H9 (cell line): Measurements from ENCODE around the gene MYBPC2. TPM values are rescaled to one million over a fixed set of nuclear protein-coding genes. Genes with fewer than 3 reads are reported as not detected.

Experiments used
- DNase-seq: peaks from one replicate; pipeline ENCODE4 v3.0.0-alpha.2; 2017
- H2AFZ ChIP-seq: one replicate; pipeline ENCODE4 v1.6.1; 2013; ENCODE audit warnings: mild to moderate bottlenecking, low read length, control low read depth, moderate library complexity
- H2AK5ac ChIP-seq: 2 replicates; pipeline ENCODE4 v1.6.1; 2013; ENCODE audit warnings: low read length, control low read depth, mixed read lengths; ENCODE audit not compliant: insufficient read length
- H2BK120ac ChIP-seq: one replicate; pipeline ENCODE4 v1.6.1; 2013; ENCODE audit warnings: low read depth, mild to moderate bottlenecking, low read length, control low read depth, inconsistent platforms; ENCODE audit not compliant: poor library complexity, severe bottlenecking
- H2BK12ac ChIP-seq: 2 replicates; pipeline ENCODE4 v1.6.1; 2013; ENCODE audit warnings: low read length, control low read depth, mixed read lengths, low read depth; ENCODE audit not compliant: insufficient read length
- H2BK15ac ChIP-seq: 2 replicates; pipeline ENCODE4 v1.6.1; 2013; ENCODE audit warnings: low read depth, low read length, control low read depth
- H2BK20ac ChIP-seq: one replicate; pipeline ENCODE4 v1.6.1; 2013; ENCODE audit warnings: low read depth, mild to moderate bottlenecking, low read length, control low read depth, inconsistent platforms; ENCODE audit not compliant: poor library complexity, severe bottlenecking
- H2BK5ac ChIP-seq: 2 replicates; pipeline ENCODE4 v1.6.1; 2013; ENCODE audit warnings: low read length, control low read depth, mixed read lengths; ENCODE audit not compliant: insufficient read length
- H3K14ac ChIP-seq: 2 replicates; pipeline ENCODE4 v1.6.1; 2013; ENCODE audit warnings: low read length, control low read depth; ENCODE audit not compliant: insufficient read depth
- H3K18ac ChIP-seq: 2 replicates; pipeline ENCODE4 v1.6.1; 2013; ENCODE audit warnings: low read depth, mild to moderate bottlenecking, mixed read lengths, low read length, control low read depth; ENCODE audit not compliant: insufficient read length
- H3K23ac ChIP-seq: 2 replicates; pipeline ENCODE4 v1.6.1; 2013; ENCODE audit warnings: low read length, control low read depth, mixed read lengths, low read depth; ENCODE audit not compliant: insufficient read length
- H3K23me2 ChIP-seq: 2 replicates; pipeline ENCODE4 v1.6.1; 2013; ENCODE audit warnings: low read depth, mild to moderate bottlenecking, mixed read lengths, low read length, control low read depth; ENCODE audit not compliant: insufficient read length, poor library complexity, severe bottlenecking
- H3K27ac ChIP-seq: 2 replicates; pipeline ENCODE4 v1.5.1; 2013; ENCODE audit warnings: low read length, control low read depth, mixed read lengths, low read depth; ENCODE audit not compliant: insufficient read length
- H3K27me3 ChIP-seq: 2 replicates; pipeline ENCODE4 v1.6.1; 2013; ENCODE audit warnings: low read length, control low read depth, inconsistent platforms; ENCODE audit not compliant: insufficient read depth
- H3K4ac ChIP-seq: 2 replicates; pipeline ENCODE4 v1.6.1; 2013; ENCODE audit warnings: low read depth, mild to moderate bottlenecking, control low read depth, inconsistent platforms, low read length, moderate library complexity
- H3K4me1 ChIP-seq: 2 replicates; pipeline ENCODE4 v1.6.1; 2013; ENCODE audit warnings: low read length, control low read depth, inconsistent platforms; ENCODE audit not compliant: insufficient read depth
- H3K4me2 ChIP-seq: 2 replicates; pipeline ENCODE4 v1.6.1; 2013; ENCODE audit warnings: low read length, control low read depth, mixed read lengths; ENCODE audit not compliant: insufficient read length, insufficient read depth
- H3K56ac ChIP-seq: 2 replicates; pipeline ENCODE4 v1.6.1; 2013; ENCODE audit warnings: low read depth, mild to moderate bottlenecking, mixed read lengths, low read length, control low read depth; ENCODE audit not compliant: insufficient read length
- H3K79me1 ChIP-seq: 2 replicates; pipeline ENCODE4 v1.6.1; 2013; ENCODE audit warnings: low read depth, mild to moderate bottlenecking, moderate library complexity, low read length, control low read depth, inconsistent platforms; ENCODE audit not compliant: insufficient read depth, poor library complexity, severe bottlenecking
- H3K79me2 ChIP-seq: 2 replicates; pipeline ENCODE4 v1.6.1; 2013; ENCODE audit warnings: low read length, control low read depth, inconsistent platforms; ENCODE audit not compliant: insufficient read depth
- H3K9ac ChIP-seq: 2 replicates; pipeline ENCODE4 v1.6.1; 2013; ENCODE audit warnings: low read length, control low read depth, mixed read lengths; ENCODE audit not compliant: insufficient read length; ENCODE audit errors: extremely low read depth
- H3K9me3 ChIP-seq: one replicate; pipeline ENCODE4 v1.6.1; 2013; ENCODE audit warnings: low read depth, low read length, inconsistent platforms; ENCODE audit not compliant: control insufficient read depth
- H3T11ph ChIP-seq: one replicate; pipeline ENCODE4 v1.6.1; 2013; ENCODE audit warnings: mild to moderate bottlenecking, low read length, control low read depth, inconsistent platforms
- H4K20me1 ChIP-seq: one replicate; pipeline ENCODE4 v1.6.1; 2013; ENCODE audit not compliant: control insufficient read depth, insufficient read length, insufficient read depth
- H4K5ac ChIP-seq: 2 replicates; pipeline ENCODE4 v1.6.1; 2013; ENCODE audit warnings: low read depth, mild to moderate bottlenecking, mixed read lengths, low read length, control low read depth; ENCODE audit not compliant: insufficient read length
- H4K8ac ChIP-seq: replicated peaks from 2 replicates; pipeline ENCODE4 v1.6.1; 2013; ENCODE audit warnings: low read length, control low read depth, mixed read lengths, low read depth; ENCODE audit not compliant: insufficient read length
- H4K91ac ChIP-seq: 2 replicates; pipeline ENCODE4 v1.6.1; 2013; ENCODE audit warnings: low read depth, mild to moderate bottlenecking, moderate library complexity, mixed read lengths, low read length, control low read depth; ENCODE audit not compliant: insufficient read length
- H3K27ac Mint-ChIP-seq, 3 experiments: 2 replicates in 2 of 3; 3 replicates in 1 of 3; pipeline ENCODE4 v1.8.0; 2020 to 2021; ENCODE audit warnings: mixed read lengths in 3 of 3, mild to moderate bottlenecking in 1 of 3, moderate library complexity in 1 of 3
- H3K27me3 Mint-ChIP-seq: 2 replicates; pipeline ENCODE4 v1.8.0; 2021; ENCODE audit warnings: low read depth, mild to moderate bottlenecking, moderate library complexity, mixed read lengths
- H3K36me3 Mint-ChIP-seq, 3 experiments: 2 replicates in 2 of 3; 3 replicates in 1 of 3; pipeline ENCODE4 v1.8.0; 2020 to 2021; ENCODE audit warnings: low read depth in 3 of 3, mixed read lengths in 3 of 3; ENCODE audit not compliant: insufficient read depth in 1 of 3
- H3K4me1 Mint-ChIP-seq, 2 experiments: 2 replicates each; pipeline ENCODE4 v1.8.0; 2020; ENCODE audit warnings: mixed read lengths in 2 of 2
- H3K4me3 Mint-ChIP-seq, 2 experiments: 2 replicates in 1 of 2; 3 replicates in 1 of 2; pipeline ENCODE4 v1.8.0; 2020 to 2021; ENCODE audit warnings: mild to moderate bottlenecking in 2 of 2, mixed read lengths in 2 of 2, moderate library complexity in 1 of 2
- H3K9me3 Mint-ChIP-seq, 2 experiments: 2 replicates in 1 of 2; 3 replicates in 1 of 2; pipeline ENCODE4 v1.8.0; 2020; ENCODE audit warnings: mild to moderate bottlenecking in 2 of 2, mixed read lengths in 2 of 2, moderate library complexity in 1 of 2
- CTCF ChIP-seq: fragments of 200-600 bp; sonication (generic); conservative IDR thresholded peaks from 3 replicates; pipeline ENCODE4 v1.8.0; 2021; ENCODE audit warnings: antibody characterized with exemption, mild to moderate bottlenecking
- WGBS: extraction: QIAGEN DNeasy Blood & Tissue Kit; methylation state at CpG from one replicate; pipeline ENCODE4 v1.1.7; 2013; ENCODE audit warnings: missing lambda C conversion rate, low lambda C conversion rate, mixed read lengths; ENCODE audit not compliant: insufficient read length; ENCODE audit errors: extremely low coverage; 5-methylcytosine and 5-hydroxymethylcytosine counted together
- total RNA-seq: library from RNA; stranded (reverse); gene quantifications from 2 replicates; pipeline ENCODE4 v1.2.1, GENCODE V29; 2021

MYBPC2 gene
- total RNA-seq, 1 experiment from 2014 or later: 4.9 TPM

GRCh38 chr19:50493171-50493570 lies 60.5 kb downstream of the MYBPC2 start:
- Histone ChIP-seq H3K79me2 (no peaks in the 10 kb centered on the region), H2AK5ac (no peak overlapping the region), H3K23ac (no peak overlapping the region), H3K23me2 (peaks cover 5% of the 10 kb centered on the region), H2BK20ac (no peak overlapping the region), H4K5ac (no peak overlapping the region), H2BK120ac (no peak overlapping the region), H3T11ph (no peak overlapping the region), H2BK12ac (no peak overlapping the region), H3K9me3 (no peaks in the 10 kb centered on the region), H3K56ac (no peak overlapping the region), H2BK5ac (no peak overlapping the region), H4K91ac (no peak overlapping the region), H2AFZ (no peak overlapping the region), H3K27me3 (peaks cover 19% of the 10 kb centered on the region; the same call in 1 of the 2 replicates), H3K9ac (no peak overlapping the region), H3K18ac (no peak overlapping the region), H3K79me1 (no peaks in the 10 kb centered on the region), H3K4ac (no peak overlapping the region), H4K8ac (no peak overlapping the region), H3K4me2 (no peak overlapping the region), H4K20me1 (no peaks in the 10 kb centered on the region), H3K27ac (no peak overlapping the region), H2BK15ac (no peak overlapping the region), H3K4me1 (peaks cover 4% of the 10 kb centered on the region; the same call in 1 of the 2 replicates), H3K14ac (no peak overlapping the region; the same call in 1 of the 2 replicates)
- H3K27ac Mint-ChIP-seq: no peak overlapping the region
- H3K9me3 Mint-ChIP-seq: peaks cover 6 to 13% of the 10 kb centered on the region in 2 experiments; a peak in 4 of 5 replicates
- peaks cover 29 to 41% of the 10 kb centered on the region in 2 experiments for H3K4me1 Mint-ChIP-seq
- H3K4me3 Mint-ChIP-seq: no peak overlapping the region
- DNase-seq: no peak
- no peak for TF ChIP-seq CTCF
- peaks cover 81% of the 10 kb centered on the region for H3K27me3 Mint-ChIP-seq
- WGBS: no CpG with 5 or more reads among the region's 8 CpGs
- H3K36me3 Mint-ChIP-seq: peaks cover 0 to 6% (median 3%) of the 10 kb centered on the region in 3 experiments; a peak in 4 of 7 replicates
